Right renal pelvis (tissue), 4 donors: ENCODE data around the gene GALK1. TPM values are rescaled to one million over a fixed set of nuclear protein-coding genes. Genes with fewer than 3 reads are reported as not detected.

ENCODE experiments used
- DNase-seq, 4 donors: peaks; one replicate each; pipeline ENCODE4 v3.0.0-alpha.2; 2013; ENCODE audit warnings: low read depth in 4 of 4, low spot score in 3 of 4, missing footprints in 1 of 4
- polyA plus RNA-seq, 4 donors: library from polyadenylated mRNA; unstranded; fragments of 120-200 nt; gene quantifications; one replicate each; pipeline ENCODE4 v1.2.1, GENCODE V29; 2013; ENCODE audit not compliant: insufficient read length in 4 of 4

The GALK1 gene
- polyA plus RNA-seq, 4 donors: 22.7 to 47.6 (median 23.8) TPM

DNA sequence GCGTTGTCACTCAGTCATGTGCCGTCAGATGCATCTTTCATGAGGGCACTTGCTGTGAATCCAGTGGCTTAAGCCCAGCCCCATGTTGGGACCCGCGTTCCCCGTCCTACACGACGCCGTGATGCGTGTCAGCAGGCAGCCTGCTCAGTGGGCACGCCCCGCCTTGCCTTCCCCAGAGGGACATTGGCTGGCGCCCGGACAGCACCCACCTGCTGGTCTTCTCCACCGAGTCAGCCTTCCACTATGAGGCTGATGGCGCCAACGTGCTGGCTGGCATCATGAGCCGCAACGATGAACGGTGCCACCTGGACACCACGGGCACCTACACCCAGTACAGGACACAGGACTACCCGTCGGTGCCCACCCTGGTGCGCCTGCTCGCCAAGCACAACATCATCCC lies 34.9 kb downstream of the GALK1 start:
- no peak for DNase-seq

- no peak for DNase-seq
Measured at GRCh38 chr17:75729351-75729750, 35.6 kb downstream of the GALK1 start.

DNA sequence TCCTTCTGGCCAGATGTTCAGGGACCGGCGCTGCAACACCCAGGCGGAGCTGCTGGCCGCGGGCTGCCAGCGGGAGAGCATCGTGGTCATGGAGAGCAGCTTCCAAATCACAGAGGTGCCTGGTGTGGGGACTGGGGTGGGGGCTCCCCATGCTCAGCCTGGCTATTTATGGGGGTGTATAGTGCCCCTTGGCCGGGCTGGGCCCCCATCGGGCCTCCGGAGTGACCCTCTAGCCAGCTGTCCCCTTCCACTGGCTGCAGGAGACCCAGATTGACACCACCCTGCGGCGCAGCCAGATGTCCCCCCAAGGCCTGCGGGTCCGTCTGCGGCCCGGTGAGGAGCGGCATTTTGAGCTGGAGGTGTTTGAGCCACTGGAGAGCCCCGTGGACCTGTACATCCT lies 37.6 kb downstream of the GALK1 start:
- DNase-seq: no peak

- DNase-seq: no peak
Measured at GRCh38 chr17:75725504-75725903, 39.5 kb downstream of the GALK1 start.

DNA sequence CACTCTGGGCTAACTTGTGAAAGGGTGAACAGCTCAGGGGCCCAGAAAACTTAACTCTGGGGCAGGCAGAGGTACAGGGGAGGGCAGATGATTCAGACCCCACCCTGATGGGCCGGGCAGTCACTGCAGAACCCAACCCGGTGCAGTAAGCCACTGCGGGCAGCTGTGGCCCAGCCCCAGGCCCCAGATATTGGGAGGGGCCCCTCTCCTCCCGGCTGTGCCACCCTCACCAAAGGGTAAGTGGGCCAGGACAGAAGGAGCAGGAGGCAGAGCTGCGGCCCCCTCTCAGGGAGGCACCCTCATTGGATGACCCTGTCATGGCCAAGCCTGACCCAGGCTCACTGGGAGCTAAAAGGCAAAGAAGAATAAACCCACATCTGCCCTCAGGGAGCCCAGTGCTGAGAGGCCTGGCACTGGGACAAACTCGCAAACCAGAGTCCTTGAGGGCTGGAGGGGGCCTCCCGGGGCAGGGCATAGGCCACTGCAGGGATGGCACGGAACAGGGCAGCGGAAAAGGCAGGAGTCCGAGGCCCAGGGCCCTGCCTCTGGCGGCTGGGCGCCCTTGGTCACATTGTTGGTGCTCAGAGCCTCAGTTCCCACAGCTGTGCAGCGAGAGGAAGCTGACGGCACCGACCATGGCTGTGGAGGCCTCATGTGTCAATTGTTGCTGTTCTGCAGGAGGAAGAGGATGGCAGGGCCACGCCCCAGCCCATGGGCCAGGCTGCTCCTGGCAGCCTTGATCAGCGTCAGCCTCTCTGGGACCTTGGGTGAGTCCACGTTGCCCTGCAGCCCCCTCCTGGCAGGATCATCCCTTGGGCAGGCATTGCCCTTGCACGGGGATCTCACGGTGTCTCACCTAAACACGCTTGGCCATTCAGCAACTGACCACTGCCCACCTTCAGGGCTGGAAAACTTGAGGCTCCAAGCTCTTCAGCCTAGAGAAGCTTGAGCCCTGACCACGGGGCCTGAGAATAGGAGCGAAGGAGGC lies 40.7 kb downstream of the GALK1 start:
- DNase-seq: no peak

- DNase-seq: no peak
Measured at GRCh38 chr17:75723171-75723930, 41.6 kb downstream of the GALK1 start.

GRCh38 chr17:75722542-75723095 lies 42.4 kb downstream of the GALK1 start:
- no peak for DNase-seq

- no peak for DNase-seq
Measured at GRCh38 chr17:75722076-75722475, 42.9 kb downstream of the GALK1 start.

GRCh38 chr17:75721463-75722011 lies 43.5 kb downstream of the GALK1 start:
- no peak for DNase-seq

GRCh38 chr17:75720656-75721462 lies 44.1 kb downstream of the GALK1 start, which contains the start of gene ITGB4:
ITGB4 (plus strand) TSS chr17:75721459; CDS start chr17:75724704, 3,245 bp downstream.
- peak in 3 of 4 donors; percentile 10 to 33 (median 16) for DNase-seq

DNA sequence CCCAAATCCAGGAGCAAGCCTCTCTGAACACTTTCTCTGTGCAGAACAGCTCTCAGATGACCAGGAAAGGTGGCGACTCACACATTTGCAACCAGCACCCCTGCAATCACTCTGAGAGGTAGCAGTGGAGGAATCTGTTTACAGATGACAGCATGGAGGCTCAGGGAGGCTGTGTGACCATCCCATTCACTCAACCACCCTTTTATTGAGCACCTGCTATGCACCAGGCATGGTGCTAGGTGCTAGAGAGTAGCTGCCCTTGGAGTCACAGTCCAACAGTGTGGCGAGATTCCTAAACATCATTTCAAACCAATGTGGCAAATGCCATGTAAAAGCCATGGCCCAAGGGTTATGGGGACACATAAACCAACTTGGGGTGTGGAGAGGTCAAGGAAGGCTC lies 45.3 kb downstream of the GALK1 start:
- DNase-seq: no peak

- no peak for DNase-seq
Measured at GRCh38 chr17:75712446-75712845, 52.5 kb downstream of the GALK1 start.

Other genes starting within 250 kb of the GALK1 start
- 10 to 100 TPM; 33.6 to 35.2 (median 34.0) TPM for gene CASKIN2, start 249.7 kb downstream of the GALK1 start, polyA plus RNA-seq
- 10 to 100 TPM; 38.9 to 49.2 (median 48.1) TPM for gene TSEN54, start 248.7 kb downstream of the GALK1 start, polyA plus RNA-seq
- 10 to 100 TPM; 50.2 to 77.0 (median 55.8) TPM for gene LLGL2, start 239.5 kb downstream of the GALK1 start, polyA plus RNA-seq
- gene MYO15B, start 177.4 kb downstream of the GALK1 start, polyA plus RNA-seq: 100 to 1,000 TPM in 3 of 4 donors, 10 to 100 TPM in 1; 97.6 to 182 (median 151) TPM
- 1 to 10 TPM; 4.0 to 9.1 (median 6.2) TPM for gene SMIM5, start 131.8 kb downstream of the GALK1 start, polyA plus RNA-seq
- 10 to 100 TPM; 33.7 to 46.5 (median 38.7) TPM for gene RECQL5, start 98.0 kb downstream of the GALK1 start, polyA plus RNA-seq
- gene SAP30BP, start 97.9 kb downstream of the GALK1 start, polyA plus RNA-seq: 100 to 1,000 TPM in 2 of 4 donors, 10 to 100 TPM in 2; 96.9 to 103 (median 100) TPM
- 10 to 100 TPM in 3 of 4 donors, 1 to 10 TPM in 1; 8.9 to 15.0 (median 12.2) TPM for gene ITGB4, start 43.7 kb downstream of the GALK1 start, polyA plus RNA-seq
- 10 to 100 TPM; 34.5 to 39.2 (median 35.8) TPM for gene UNK, start 19.6 kb upstream of the GALK1 start, polyA plus RNA-seq
- 1 to 10 TPM; 4.1 to 8.9 (median 5.7) TPM for gene UNC13D, start 79.2 kb upstream of the GALK1 start, polyA plus RNA-seq
- gene WBP2, start 90.1 kb upstream of the GALK1 start, polyA plus RNA-seq: 10 to 100 TPM; 77.5 to 95.7 (median 83.9) TPM
- 10 to 100 TPM in 1 of 4 donors, 1 to 10 TPM in 3; 6.4 to 10.1 (median 7.9) TPM for gene TRIM47, start 113.4 kb upstream of the GALK1 start, polyA plus RNA-seq
- 10 to 100 TPM; 11.5 to 14.7 (median 12.8) TPM for gene TRIM65, start 131.8 kb upstream of the GALK1 start, polyA plus RNA-seq
- 100 to 1,000 TPM in 1 of 4 donors, 10 to 100 TPM in 3; 83.4 to 108 (median 88.1) TPM for gene MRPL38, start 139.7 kb upstream of the GALK1 start, polyA plus RNA-seq
- gene FBF1, start 175.8 kb upstream of the GALK1 start, polyA plus RNA-seq: 10 to 100 TPM in 1 of 4 donors, 1 to 10 TPM in 3; 8.4 to 10.3 (median 8.9) TPM
- gene ACOX1, start 214.0 kb upstream of the GALK1 start, polyA plus RNA-seq: 10 to 100 TPM; 30.8 to 34.4 (median 32.4) TPM
- gene TEN1, start 214.0 kb upstream of the GALK1 start, polyA plus RNA-seq: 10 to 100 TPM; 23.7 to 26.3 (median 25.0) TPM
- gene CDK3, start 235.7 kb upstream of the GALK1 start, polyA plus RNA-seq: 10 to 100 TPM; 14.1 to 19.4 (median 16.6) TPM